ENCODE data around the gene PLA2G4B.
A peak's percentile ranks its signal among the peaks of the same experiment; 100 is the strongest.

PLA2G4B gene

GRCh38 chr15:41892621-41893421, 54.2 kb downstream of the PLA2G4B start:
- no peaks in the 10 kb centered on the region for H3K27me3 ChIP-seq (replicated peaks; ENCODE audit: control insufficient read depth, insufficient read depth, low read length)
- no peak overlapping the region for H3K4me3 ChIP-seq (replicated peaks; ENCODE audit: low read depth, low read length)
- peaks cover 6% of the 10 kb centered on the region for H3K36me3 ChIP-seq (ENCODE audit: control insufficient read depth, insufficient read depth, low read length)
- DNase-seq (ENCODE audit: extremely low read depth, insufficient read length), result no peak
- TF ChIP-seq, protein P1, sequence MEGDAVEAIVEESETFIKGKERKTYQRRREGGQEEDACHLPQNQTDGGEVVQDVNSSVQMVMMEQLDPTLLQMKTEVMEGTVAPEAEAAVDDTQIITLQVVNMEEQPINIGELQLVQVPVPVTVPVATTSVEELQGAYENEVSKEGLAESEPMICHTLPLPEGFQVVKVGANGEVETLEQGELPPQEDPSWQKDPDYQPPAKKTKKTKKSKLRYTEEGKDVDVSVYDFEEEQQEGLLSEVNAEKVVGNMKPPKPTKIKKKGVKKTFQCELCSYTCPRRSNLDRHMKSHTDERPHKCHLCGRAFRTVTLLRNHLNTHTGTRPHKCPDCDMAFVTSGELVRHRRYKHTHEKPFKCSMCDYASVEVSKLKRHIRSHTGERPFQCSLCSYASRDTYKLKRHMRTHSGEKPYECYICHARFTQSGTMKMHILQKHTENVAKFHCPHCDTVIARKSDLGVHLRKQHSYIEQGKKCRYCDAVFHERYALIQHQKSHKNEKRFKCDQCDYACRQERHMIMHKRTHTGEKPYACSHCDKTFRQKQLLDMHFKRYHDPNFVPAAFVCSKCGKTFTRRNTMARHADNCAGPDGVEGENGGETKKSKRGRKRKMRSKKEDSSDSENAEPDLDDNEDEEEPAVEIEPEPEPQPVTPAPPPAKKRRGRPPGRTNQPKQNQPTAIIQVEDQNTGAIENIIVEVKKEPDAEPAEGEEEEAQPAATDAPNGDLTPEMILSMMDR (IDR thresholded peaks at IDR 0.05; ENCODE audit: insufficient read depth, low read length, poor library complexity, severe bottlenecking), result no peak

DNA sequence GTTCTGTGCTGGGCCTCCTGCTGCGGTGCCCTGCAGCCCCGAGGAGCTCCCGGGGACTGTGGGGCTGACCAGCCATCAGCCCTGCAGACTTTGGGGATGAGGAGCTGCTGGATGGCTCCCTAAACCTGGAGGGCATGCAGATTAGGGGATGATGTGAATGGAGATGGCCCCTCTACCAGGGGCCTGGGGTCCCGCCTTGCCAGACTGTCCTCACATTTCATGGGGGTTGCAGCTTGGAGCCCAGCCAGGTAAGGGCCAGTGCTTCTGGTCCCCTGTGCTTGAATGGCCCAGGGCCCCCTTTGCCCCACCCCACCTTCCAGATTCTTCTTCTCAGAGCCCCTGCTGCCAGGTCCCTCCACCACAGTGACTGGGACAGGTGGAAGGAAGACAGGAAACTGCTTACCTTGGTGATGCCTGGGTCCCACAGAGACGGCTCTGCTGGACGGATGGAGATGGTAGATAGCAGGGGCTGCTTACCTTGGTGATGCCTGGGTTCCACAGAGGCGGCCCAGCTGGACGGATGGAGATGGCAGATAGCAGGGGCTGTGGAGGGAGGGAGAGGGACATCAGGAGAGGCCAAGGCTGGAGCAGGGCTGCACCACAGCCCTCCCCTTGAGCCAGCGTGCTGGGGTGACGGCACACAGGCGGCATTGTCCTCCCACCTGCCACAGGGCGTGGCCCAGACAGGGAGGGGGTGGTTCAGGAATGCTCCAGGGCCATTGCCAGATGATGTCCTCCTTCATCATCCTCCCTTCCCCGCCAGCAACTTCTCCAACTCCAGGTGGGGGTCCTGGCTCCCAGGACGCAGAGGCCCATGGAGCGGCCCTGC, 55.0 kb downstream of the PLA2G4B start, which contains the start of gene SPTBN5:
Gene SPTBN5, minus strand, starts transcription at position 632 of the 829 bp plus-strand sequence. Its CDS starts 556 bp downstream, at position 76.
- Histone ChIP-seq H3K4me3 (replicated peaks; ENCODE audit: low read depth, low read length) (peak within 1 kb of the TSS; percentile 26), H3K27me3 (replicated peaks; ENCODE audit: control insufficient read depth, insufficient read depth, low read length) (no peaks in the 10 kb centered on the region), H3K36me3 (ENCODE audit: control insufficient read depth, insufficient read depth, low read length) (peaks cover 6% of the 10 kb centered on the region)
- TF ChIP-seq, protein P1 (IDR thresholded peaks at IDR 0.05; ENCODE audit: insufficient read depth, low read length, poor library complexity, severe bottlenecking), result no peak
- no peak for DNase-seq (ENCODE audit: extremely low read depth, insufficient read length)

DNA sequence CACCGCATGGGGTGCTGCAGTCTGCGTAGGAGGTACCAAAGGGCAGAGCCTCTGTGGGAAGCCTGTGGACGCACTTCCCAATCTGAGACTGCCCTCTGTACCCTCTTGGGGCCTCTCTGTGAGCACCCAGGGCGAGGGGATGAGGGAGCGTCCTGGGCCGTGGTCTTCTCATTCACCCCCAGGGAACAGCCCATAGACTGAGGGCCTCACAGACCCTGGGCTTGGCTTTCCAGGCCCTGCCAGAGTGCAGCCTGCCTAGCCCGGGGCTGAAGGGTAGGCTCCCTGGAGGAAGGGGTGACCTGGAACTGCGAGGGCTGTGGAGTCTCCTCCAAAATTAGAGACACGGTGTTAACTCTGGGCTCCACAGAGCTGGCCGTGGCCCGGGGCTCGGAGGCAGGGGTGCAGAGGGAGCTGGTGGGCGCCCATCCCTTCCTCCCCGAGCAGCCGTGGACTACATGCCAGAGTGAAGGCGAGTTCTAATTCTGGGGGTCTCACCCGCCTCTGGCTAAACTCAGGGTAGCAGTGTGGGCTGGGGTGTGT, 55.7 kb downstream of the PLA2G4B start:
- Histone ChIP-seq H3K4me3 (replicated peaks; ENCODE audit: low read depth, low read length) (peak overlapping the region; percentile 26), H3K27me3 (replicated peaks; ENCODE audit: control insufficient read depth, insufficient read depth, low read length) (no peaks in the 10 kb centered on the region), H3K36me3 (ENCODE audit: control insufficient read depth, insufficient read depth, low read length) (peaks cover 6% of the 10 kb centered on the region)
- DNase-seq (ENCODE audit: extremely low read depth, insufficient read length), result no peak
- TF ChIP-seq, protein P1 (IDR thresholded peaks at IDR 0.05; ENCODE audit: insufficient read depth, low read length, poor library complexity, severe bottlenecking), result no peak

GRCh38 chr15:41894791-41895463, 56.3 kb downstream of the PLA2G4B start:
- Histone ChIP-seq H3K36me3 (ENCODE audit: control insufficient read depth, insufficient read depth, low read length) (peaks cover 8% of the 10 kb centered on the region), H3K4me3 (replicated peaks; ENCODE audit: low read depth, low read length) (peak overlapping the region; percentile 26), H3K27me3 (replicated peaks; ENCODE audit: control insufficient read depth, insufficient read depth, low read length) (no peaks in the 10 kb centered on the region)
- TF ChIP-seq, protein P1 (IDR thresholded peaks at IDR 0.05; ENCODE audit: insufficient read depth, low read length, poor library complexity, severe bottlenecking), result peak; percentile 44
- peak; percentile 84 for DNase-seq (ENCODE audit: extremely low read depth, insufficient read length)

GRCh38 chr15:41895491-41895890, 56.8 kb downstream of the PLA2G4B start:
- no peaks in the 10 kb centered on the region for H3K27me3 ChIP-seq (replicated peaks; ENCODE audit: control insufficient read depth, insufficient read depth, low read length)
- peaks cover 10% of the 10 kb centered on the region for H3K36me3 ChIP-seq (ENCODE audit: control insufficient read depth, insufficient read depth, low read length)
- TF ChIP-seq, protein P1 (IDR thresholded peaks at IDR 0.05; ENCODE audit: insufficient read depth, low read length, poor library complexity, severe bottlenecking), result no peak
- DNase-seq (ENCODE audit: extremely low read depth, insufficient read length), result no peak
- H3K4me3 ChIP-seq (replicated peaks; ENCODE audit: low read depth, low read length), result no peak overlapping the region; the same call in 1 of the 2 replicates
